HS-5 (cell line): Measurements from ENCODE around the gene ZNF665.
A peak's percentile ranks its signal among the peaks of the same experiment; 100 is the strongest.
"Not testable (repeated sequence)": the region's sequence is repeated elsewhere in the genome, so short reads cannot be mapped to it uniquely, and the experiment has no call there.

Experiments used
- DNase-seq: peaks from one replicate; pipeline ENCODE4 v3.0.0-alpha.2; 2012; ENCODE audit warnings: low read depth

Gene ZNF665

GRCh38 chr19:53192771-53193534, at the start of gene ZNF665:
ZNF665 (minus strand) TSS chr19:53193358; CDS start chr19:53182898, 10,460 bp downstream.
- no peak for DNase-seq

- DNase-seq = no peak
Measured at GRCh38 chr19:53237114-53237777, 44.1 kb upstream of the ZNF665 start.

GRCh38 chr19:53224606-53225005, 31.4 kb upstream of the ZNF665 start:
- no peak for DNase-seq

GRCh38 chr19:53222716-53223115, 29.6 kb upstream of the ZNF665 start:
- DNase-seq = not testable (repeated sequence)

- no peak for DNase-seq
Measured at GRCh38 chr19:53212703-53213320, 19.7 kb upstream of the ZNF665 start.

GRCh38 chr19:53211554-53211953, 18.4 kb upstream of the ZNF665 start:
- not testable (repeated sequence) for DNase-seq

- DNase-seq = no peak
Measured at GRCh38 chr19:53196777-53197396, 3.7 kb upstream of the ZNF665 start.

GRCh38 chr19:53195265-53195903, 2.2 kb upstream of the ZNF665 start:
- peak; percentile 18 for DNase-seq

- DNase-seq = no peak
Measured at GRCh38 chr19:53193535-53194222, 521 bp upstream of the ZNF665 start.

- DNase-seq = no peak
Measured at GRCh38 chr19:53190253-53190652, 2.9 kb downstream of the ZNF665 start.

- not testable (repeated sequence) for DNase-seq
Measured at GRCh38 chr19:53189691-53190198, 3.4 kb downstream of the ZNF665 start.

GRCh38 chr19:53185155-53185882, 7.8 kb downstream of the ZNF665 start:
- DNase-seq = not testable (repeated sequence)

- no peak for DNase-seq
Measured at GRCh38 chr19:53183146-53183764, 9.9 kb downstream of the ZNF665 start.

- DNase-seq = no peak
Measured at GRCh38 chr19:53182202-53182601, 11.0 kb downstream of the ZNF665 start.

- DNase-seq = no peak
Measured at GRCh38 chr19:53177986-53178385, 15.2 kb downstream of the ZNF665 start.

- DNase-seq = no peak
Measured at GRCh38 chr19:53172889-53173288, 20.3 kb downstream of the ZNF665 start.

GRCh38 chr19:53165691-53166091, 27.5 kb downstream of the ZNF665 start:
- no peak for DNase-seq

GRCh38 chr19:53161123-53161522, 32.0 kb downstream of the ZNF665 start:
- no peak for DNase-seq

- DNase-seq = no peak
Measured at GRCh38 chr19:53160350-53160749, 32.8 kb downstream of the ZNF665 start.

GRCh38 chr19:53158119-53158656, 35.0 kb downstream of the ZNF665 start:
- DNase-seq = peak; percentile 8
